HepG2 (cell line): ENCODE results near the gene PSMB1. TPM values are rescaled to one million over a fixed set of nuclear protein-coding genes. Genes with fewer than 3 reads are reported as not detected.

Experiments used
- NR2F2 ChIP-seq: IDR thresholded peaks from 2 replicates; pipeline ENCODE4 v1.6.1; 2012; ENCODE audit warnings: low read depth, inconsistent platforms, borderline replicate concordance
- ZEB1 ChIP-seq: IDR thresholded peaks from 2 replicates; pipeline ENCODE4 v1.6.1; 2012; ENCODE audit warnings: mild to moderate bottlenecking, low read depth, inconsistent platforms; ENCODE audit not compliant: insufficient replicate concordance
- ZNF598 ChIP-seq: sonication (generic); formaldehyde crosslinking; IDR thresholded peaks from 2 replicates; pipeline ENCODE4 v1.5.1; 2020; ENCODE audit warnings: mild to moderate bottlenecking, missing genetic modification reagents, borderline replicate concordance
- polyA plus RNA-seq, 8 experiments: library from polyadenylated mRNA; depleted of rRNA in 3 of 8; stranded (reverse) in 7 of 8; unstranded in 1 of 8; fragments of >200 nt; fragmentation: Illumina TruSeq in 4 of 8; extraction: Trizol in 4 of 8; gene quantifications; 2 replicates each; pipeline versions ENCODE4 v1.2.1 to v1.2.3, GENCODE V29; 2011 to 2016; ENCODE audit warnings: low read depth in 4 of 8, missing spikeins in 1 of 8, mixed read lengths in 1 of 8; ENCODE audit not compliant: insufficient read depth in 1 of 8
- total RNA-seq, 5 experiments: library from RNA; depleted of rRNA; stranded (reverse); fragments of >200 nt; fragmentation: Illumina TruSeq; extraction: Trizol; gene quantifications; 2 replicates each; pipeline ENCODE4 v1.2.3, GENCODE V29; 2016; ENCODE audit warnings: low read depth in 1 of 5
- TF ChIP-seq, protein P1 (sequence below): sonication (generic); formaldehyde crosslinking; IDR thresholded peaks from 2 replicates; pipeline ENCODE4; 2020; ENCODE audit warnings: missing genetic modification reagents, mild to moderate bottlenecking, borderline replicate concordance
- TF ChIP-seq, protein P2 (sequence below): sonication (generic); formaldehyde crosslinking; IDR thresholded peaks from 2 replicates; pipeline ENCODE4 v1.8.1; 2023; ENCODE audit warnings: mild to moderate bottlenecking, moderate library complexity, missing genetic modification reagents
- TF ChIP-seq, protein P3 (sequence below): sonication (generic); formaldehyde crosslinking; IDR thresholded peaks from 2 replicates; pipeline ENCODE4 v1.4.0; 2020; ENCODE audit warnings: mild to moderate bottlenecking, missing genetic modification reagents

Gene PSMB1
- total and polyA plus RNA-seq, 2 of the 13 experiments (the other 11 are each of a cell fraction or from before 2014, with no cell fraction given) = 528 to 592 TPM

DNA sequence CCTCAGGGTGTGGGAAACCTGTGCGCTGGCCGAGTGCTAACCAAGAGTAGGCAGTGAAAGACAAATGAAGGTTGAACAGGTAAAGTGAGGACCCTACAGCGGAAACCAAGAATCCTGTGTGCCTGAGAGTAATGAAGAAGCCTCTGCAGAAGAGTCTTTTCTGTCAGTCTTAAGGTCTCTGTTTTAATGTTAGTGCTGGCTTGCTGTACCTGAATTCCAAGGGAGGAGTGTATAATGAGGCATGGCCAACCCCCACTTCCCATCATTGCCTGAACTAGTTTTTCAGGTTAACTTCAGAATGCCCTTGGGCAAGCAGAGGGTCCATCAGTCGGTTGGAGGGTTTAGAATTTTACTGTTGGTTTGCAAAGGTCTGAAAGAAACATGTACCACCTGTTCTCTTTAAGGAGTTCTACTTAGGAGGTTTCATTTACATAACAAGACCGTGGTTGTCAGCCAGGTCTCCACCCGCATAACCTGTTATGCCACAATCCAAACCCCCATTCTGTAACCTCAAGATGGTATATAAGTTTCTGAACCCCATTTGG is 31.9 kb upstream of the PSMB1 start (continued):
- TF ChIP-seq, protein P1, sequence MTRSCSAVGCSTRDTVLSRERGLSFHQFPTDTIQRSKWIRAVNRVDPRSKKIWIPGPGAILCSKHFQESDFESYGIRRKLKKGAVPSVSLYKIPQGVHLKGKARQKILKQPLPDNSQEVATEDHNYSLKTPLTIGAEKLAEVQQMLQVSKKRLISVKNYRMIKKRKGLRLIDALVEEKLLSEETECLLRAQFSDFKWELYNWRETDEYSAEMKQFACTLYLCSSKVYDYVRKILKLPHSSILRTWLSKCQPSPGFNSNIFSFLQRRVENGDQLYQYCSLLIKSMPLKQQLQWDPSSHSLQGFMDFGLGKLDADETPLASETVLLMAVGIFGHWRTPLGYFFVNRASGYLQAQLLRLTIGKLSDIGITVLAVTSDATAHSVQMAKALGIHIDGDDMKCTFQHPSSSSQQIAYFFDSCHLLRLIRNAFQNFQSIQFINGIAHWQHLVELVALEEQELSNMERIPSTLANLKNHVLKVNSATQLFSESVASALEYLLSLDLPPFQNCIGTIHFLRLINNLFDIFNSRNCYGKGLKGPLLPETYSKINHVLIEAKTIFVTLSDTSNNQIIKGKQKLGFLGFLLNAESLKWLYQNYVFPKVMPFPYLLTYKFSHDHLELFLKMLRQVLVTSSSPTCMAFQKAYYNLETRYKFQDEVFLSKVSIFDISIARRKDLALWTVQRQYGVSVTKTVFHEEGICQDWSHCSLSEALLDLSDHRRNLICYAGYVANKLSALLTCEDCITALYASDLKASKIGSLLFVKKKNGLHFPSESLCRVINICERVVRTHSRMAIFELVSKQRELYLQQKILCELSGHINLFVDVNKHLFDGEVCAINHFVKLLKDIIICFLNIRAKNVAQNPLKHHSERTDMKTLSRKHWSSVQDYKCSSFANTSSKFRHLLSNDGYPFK (CRISPR knock-in tag) = 0 out of 2 replicates have a peak, but pooled peaks have one; percentile 3
- TF ChIP-seq, protein P2, sequence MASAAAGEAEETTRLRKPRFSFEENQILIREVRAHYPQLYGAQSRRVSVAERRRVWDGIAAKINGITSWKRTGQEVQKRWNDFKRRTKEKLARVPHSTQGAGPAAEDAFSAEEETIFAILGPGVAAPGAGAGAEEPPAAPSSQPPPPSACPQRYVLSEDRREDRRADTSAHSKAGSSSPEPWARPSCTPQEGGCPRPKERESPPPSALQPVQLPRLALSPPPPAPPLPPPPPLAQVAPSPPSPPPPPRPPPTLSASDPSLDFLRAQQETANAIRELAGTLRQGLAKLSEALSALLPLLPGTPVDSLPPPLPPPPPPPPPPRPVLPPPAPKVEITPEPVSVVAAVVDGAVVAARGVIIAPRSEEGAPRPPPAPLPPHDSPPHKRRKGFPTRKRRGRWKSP (CRISPR knock-in tag) = 0 out of 2 replicates have a peak, but pooled peaks have one; percentile 26
- TF ChIP-seq ZNF598 (CRISPR knock-in tag) (0 out of 2 replicates have a peak, but pooled peaks have one; percentile 18), ZEB1 (peak; percentile 36), NR2F2 (peak; percentile 14; the same call in 1 of the 2 replicates)
- TF ChIP-seq, protein P3, sequence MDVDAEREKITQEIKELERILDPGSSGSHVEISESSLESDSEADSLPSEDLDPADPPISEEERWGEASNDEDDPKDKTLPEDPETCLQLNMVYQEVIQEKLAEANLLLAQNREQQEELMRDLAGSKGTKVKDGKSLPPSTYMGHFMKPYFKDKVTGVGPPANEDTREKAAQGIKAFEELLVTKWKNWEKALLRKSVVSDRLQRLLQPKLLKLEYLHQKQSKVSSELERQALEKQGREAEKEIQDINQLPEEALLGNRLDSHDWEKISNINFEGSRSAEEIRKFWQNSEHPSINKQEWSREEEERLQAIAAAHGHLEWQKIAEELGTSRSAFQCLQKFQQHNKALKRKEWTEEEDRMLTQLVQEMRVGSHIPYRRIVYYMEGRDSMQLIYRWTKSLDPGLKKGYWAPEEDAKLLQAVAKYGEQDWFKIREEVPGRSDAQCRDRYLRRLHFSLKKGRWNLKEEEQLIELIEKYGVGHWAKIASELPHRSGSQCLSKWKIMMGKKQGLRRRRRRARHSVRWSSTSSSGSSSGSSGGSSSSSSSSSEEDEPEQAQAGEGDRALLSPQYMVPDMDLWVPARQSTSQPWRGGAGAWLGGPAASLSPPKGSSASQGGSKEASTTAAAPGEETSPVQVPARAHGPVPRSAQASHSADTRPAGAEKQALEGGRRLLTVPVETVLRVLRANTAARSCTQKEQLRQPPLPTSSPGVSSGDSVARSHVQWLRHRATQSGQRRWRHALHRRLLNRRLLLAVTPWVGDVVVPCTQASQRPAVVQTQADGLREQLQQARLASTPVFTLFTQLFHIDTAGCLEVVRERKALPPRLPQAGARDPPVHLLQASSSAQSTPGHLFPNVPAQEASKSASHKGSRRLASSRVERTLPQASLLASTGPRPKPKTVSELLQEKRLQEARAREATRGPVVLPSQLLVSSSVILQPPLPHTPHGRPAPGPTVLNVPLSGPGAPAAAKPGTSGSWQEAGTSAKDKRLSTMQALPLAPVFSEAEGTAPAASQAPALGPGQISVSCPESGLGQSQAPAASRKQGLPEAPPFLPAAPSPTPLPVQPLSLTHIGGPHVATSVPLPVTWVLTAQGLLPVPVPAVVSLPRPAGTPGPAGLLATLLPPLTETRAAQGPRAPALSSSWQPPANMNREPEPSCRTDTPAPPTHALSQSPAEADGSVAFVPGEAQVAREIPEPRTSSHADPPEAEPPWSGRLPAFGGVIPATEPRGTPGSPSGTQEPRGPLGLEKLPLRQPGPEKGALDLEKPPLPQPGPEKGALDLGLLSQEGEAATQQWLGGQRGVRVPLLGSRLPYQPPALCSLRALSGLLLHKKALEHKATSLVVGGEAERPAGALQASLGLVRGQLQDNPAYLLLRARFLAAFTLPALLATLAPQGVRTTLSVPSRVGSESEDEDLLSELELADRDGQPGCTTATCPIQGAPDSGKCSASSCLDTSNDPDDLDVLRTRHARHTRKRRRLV = 0 out of 2 replicates have a peak, but pooled peaks have one; percentile 71
